Fibroblast of mammary gland (primary cell): ENCODE measurements around the gene IPMK.
"Not testable (repeated sequence)": the region's sequence is repeated elsewhere in the genome, so short reads cannot be mapped to it uniquely, and the experiment has no call there.

Source experiments
- DNase-seq: peaks from one replicate; pipeline ENCODE4 v3.0.0-alpha.2; 2010; ENCODE audit warnings: low read depth
- H3K4me3 ChIP-seq: 2 replicates; pipeline ENCODE4 v1.5.1; 2011; ENCODE audit warnings: low read depth, mild to moderate bottlenecking, low read length, moderate library complexity; ENCODE audit not compliant: control insufficient read depth
- CTCF ChIP-seq: conservative IDR thresholded peaks from 2 replicates; pipeline ENCODE4 v1.5.1; 2011; ENCODE audit warnings: low read depth, low read length, inconsistent platforms; ENCODE audit not compliant: control insufficient read depth, insufficient read depth

Gene IPMK

GRCh38 chr10:58264780-58265179 lies 2.9 kb downstream of the IPMK start:
- DNase-seq: no peak
- TF ChIP-seq CTCF: no peak
- H3K4me3 ChIP-seq: no peak overlapping the region

GRCh38 chr10:58262766-58263165 lies 4.9 kb downstream of the IPMK start:
- no peak for DNase-seq
- no peak for TF ChIP-seq CTCF
- no peak overlapping the region for H3K4me3 ChIP-seq

- DNase-seq: no peak
- TF ChIP-seq CTCF: no peak
- H3K4me3 ChIP-seq: no peak overlapping the region
These were observed 7.4 kb downstream of the IPMK start for GRCh38 chr10:58260334-58260733.

GRCh38 chr10:58258977-58259692 lies 8.6 kb downstream of the IPMK start:
- H3K4me3 ChIP-seq: no peak overlapping the region
- DNase-seq: no peak
- peak; percentile 33 for TF ChIP-seq CTCF

- DNase-seq, H3K4me3 ChIP-seq: not testable (repeated sequence)
These were observed 11.5 kb downstream of the IPMK start for GRCh38 chr10:58256013-58256780.

- DNase-seq: no peak
- TF ChIP-seq CTCF: no peak
These were observed 13.1 kb downstream of the IPMK start for GRCh38 chr10:58254644-58255043.

GRCh38 chr10:58253184-58253583 lies 14.5 kb downstream of the IPMK start:
- no peak for TF ChIP-seq CTCF
- DNase-seq: no peak
- H3K4me3 ChIP-seq: no peak overlapping the region

More at GRCh38 chr10:58254644-58255043, 13.1 kb downstream of the IPMK start:
- H3K4me3 ChIP-seq: no peak overlapping the region

GRCh38 chr10:58244666-58245065 lies 23.0 kb downstream of the IPMK start:
- H3K4me3 ChIP-seq, DNase-seq: not testable (repeated sequence)

GRCh38 chr10:58244242-58244641 lies 23.5 kb downstream of the IPMK start:
- not testable (repeated sequence) for H3K4me3 ChIP-seq, DNase-seq

GRCh38 chr10:58243801-58244200 lies 23.9 kb downstream of the IPMK start:
- DNase-seq, H3K4me3 ChIP-seq: not testable (repeated sequence)
